Upper lobe of right lung (tissue), 1 donor: ENCODE measurements around the gene ADAMTS18. TPM values are rescaled to one million over a fixed set of nuclear protein-coding genes. Genes with fewer than 3 reads are reported as not detected.

Experiments
- ATAC-seq: fragments of 200-7000 bp; cut with Tn5 transposase; one replicate; pipeline ENCODE4 v1.9.1; 2020; ENCODE audit warnings: mild to moderate bottlenecking, moderate library complexity
- DNase-seq: peaks from one replicate; pipeline ENCODE4 v3.0.0-alpha.2; 2020
- H3K27ac ChIP-seq: fragments of 200-600 bp; one replicate; pipeline ENCODE4 v1.8.0; 2022
- H3K27me3 ChIP-seq: fragments of 200-600 bp; one replicate; pipeline ENCODE4 v1.8.0; 2022; ENCODE audit warnings: mild to moderate bottlenecking
- H3K36me3 ChIP-seq: fragments of 200-600 bp; one replicate; pipeline ENCODE4 v1.8.0; 2022
- H3K4me1 ChIP-seq: fragments of 200-600 bp; one replicate; pipeline ENCODE4 v1.8.0; 2022
- H3K4me3 ChIP-seq: fragments of 200-600 bp; one replicate; pipeline ENCODE4 v1.8.0; 2022; ENCODE audit warnings: mild to moderate bottlenecking
- H3K9me3 ChIP-seq: fragments of 200-600 bp; one replicate; pipeline ENCODE4 v1.8.0; 2022
- intact Hi-C: fragments of 100-400 bp; cut with DNase I; formaldehyde crosslinking; loops from one replicate; pipeline ENCODE4 v1.11.0; 2022
- total RNA-seq: library from RNA; stranded (reverse); fragmentation: NEBNext Ultra II Directional; extraction: Animal tissue kit (Norgen Biotek cat#: 25700); gene quantifications from one replicate; pipeline ENCODE4 v1.2.1, GENCODE V29; 2021
- TF ChIP-seq, protein P1 (sequence below): fragments of 200-600 bp; IDR thresholded peaks from one replicate; pipeline ENCODE4 v1.8.0; 2022; ENCODE audit warnings: antibody characterized with exemption
- donor health status: DM: no; HTN: yes; CAD: no; lungs with severe emphysema.

Gene ADAMTS18
- total RNA-seq, 1 donor from 2014 or later = 0.46 TPM

GRCh38 chr16:77331802-77332586, 102.8 kb downstream of the ADAMTS18 start:
- Histone ChIP-seq H3K27ac (no peak overlapping the region), H3K4me3 (no peak overlapping the region), H3K36me3 (no peaks in the 10 kb centered on the region), H3K4me1 (no peaks in the 10 kb centered on the region), H3K9me3 (no peaks in the 10 kb centered on the region), H3K27me3 (no peaks in the 10 kb centered on the region)
- intact Hi-C loops = no loop called here
- DNase-seq = no peak
- no peak for ATAC-seq
- TF ChIP-seq, protein P1, sequence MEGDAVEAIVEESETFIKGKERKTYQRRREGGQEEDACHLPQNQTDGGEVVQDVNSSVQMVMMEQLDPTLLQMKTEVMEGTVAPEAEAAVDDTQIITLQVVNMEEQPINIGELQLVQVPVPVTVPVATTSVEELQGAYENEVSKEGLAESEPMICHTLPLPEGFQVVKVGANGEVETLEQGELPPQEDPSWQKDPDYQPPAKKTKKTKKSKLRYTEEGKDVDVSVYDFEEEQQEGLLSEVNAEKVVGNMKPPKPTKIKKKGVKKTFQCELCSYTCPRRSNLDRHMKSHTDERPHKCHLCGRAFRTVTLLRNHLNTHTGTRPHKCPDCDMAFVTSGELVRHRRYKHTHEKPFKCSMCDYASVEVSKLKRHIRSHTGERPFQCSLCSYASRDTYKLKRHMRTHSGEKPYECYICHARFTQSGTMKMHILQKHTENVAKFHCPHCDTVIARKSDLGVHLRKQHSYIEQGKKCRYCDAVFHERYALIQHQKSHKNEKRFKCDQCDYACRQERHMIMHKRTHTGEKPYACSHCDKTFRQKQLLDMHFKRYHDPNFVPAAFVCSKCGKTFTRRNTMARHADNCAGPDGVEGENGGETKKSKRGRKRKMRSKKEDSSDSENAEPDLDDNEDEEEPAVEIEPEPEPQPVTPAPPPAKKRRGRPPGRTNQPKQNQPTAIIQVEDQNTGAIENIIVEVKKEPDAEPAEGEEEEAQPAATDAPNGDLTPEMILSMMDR = no peak

DNA sequence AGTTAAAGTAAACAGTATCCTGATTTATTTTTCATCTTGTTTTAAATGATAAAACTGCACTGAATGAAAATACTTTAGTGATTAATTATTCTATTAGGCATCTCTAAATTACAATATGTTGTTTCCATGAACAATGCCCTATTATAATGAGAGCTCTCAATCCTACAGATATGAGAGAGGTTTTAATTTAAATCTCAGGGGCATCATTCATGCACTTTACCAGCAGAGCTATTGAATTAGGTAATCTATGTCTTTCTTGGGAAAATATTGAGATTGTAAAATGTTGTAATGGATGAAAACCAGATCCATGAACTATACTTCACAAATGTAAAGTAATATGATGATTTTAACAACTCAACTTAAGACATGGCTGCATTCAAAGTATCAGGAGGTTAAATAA, 103.8 kb downstream of the ADAMTS18 start:
- no peaks in the 10 kb centered on the region for H3K4me1 ChIP-seq
- no peak overlapping the region for H3K27ac ChIP-seq
- no peak overlapping the region for H3K4me3 ChIP-seq
- ATAC-seq (no peak), DNase-seq (no peak)
- H3K27me3 ChIP-seq = no peaks in the 10 kb centered on the region
- H3K9me3 ChIP-seq = no peaks in the 10 kb centered on the region
- H3K36me3 ChIP-seq = no peaks in the 10 kb centered on the region
- intact Hi-C loops = no loop called here
- TF ChIP-seq, protein P1 = no peak

DNA sequence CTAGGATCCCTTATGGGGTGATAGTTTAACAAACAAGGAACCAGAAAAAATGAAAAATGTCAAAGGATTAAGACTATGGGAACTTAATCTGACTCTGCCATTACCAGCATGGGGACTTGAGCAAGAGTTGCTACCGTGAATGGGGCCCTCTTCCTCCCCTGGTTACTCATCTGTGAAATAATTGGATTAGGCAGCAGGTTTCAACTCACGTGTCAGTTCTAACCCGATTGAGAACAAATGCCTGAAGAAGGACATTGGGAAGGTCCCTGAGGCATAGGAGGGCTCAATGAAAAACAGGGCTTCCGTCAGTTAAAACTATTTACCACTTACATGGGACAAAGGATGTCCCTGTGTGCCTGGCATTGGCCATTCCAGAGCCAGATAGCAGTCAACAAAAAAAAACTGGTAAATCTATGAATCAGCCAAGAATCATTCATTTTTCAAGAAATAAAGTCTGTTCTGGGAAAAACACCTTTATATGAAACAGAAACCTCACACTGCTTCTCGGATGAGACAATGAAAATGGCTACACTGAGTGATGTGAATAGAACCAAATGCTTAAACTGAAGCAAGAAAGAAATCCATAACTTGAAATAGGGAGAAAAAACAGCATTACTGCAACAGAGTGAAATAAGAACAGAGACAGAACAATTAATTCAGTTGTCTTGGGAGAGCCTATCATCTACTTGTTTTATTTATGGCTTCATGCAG, 104.3 kb downstream of the ADAMTS18 start:
- DNase-seq (no peak), ATAC-seq (no peak)
- TF ChIP-seq, protein P1 = no peak
- Histone ChIP-seq H3K4me3 (no peak overlapping the region), H3K27ac (no peak overlapping the region), H3K4me1 (no peaks in the 10 kb centered on the region), H3K36me3 (no peaks in the 10 kb centered on the region), H3K27me3 (no peaks in the 10 kb centered on the region), H3K9me3 (no peaks in the 10 kb centered on the region)
- intact Hi-C loops = no loop called here

GRCh38 chr16:77328768-77329167, 106.1 kb downstream of the ADAMTS18 start:
- no peak for DNase-seq
- intact Hi-C loops = no loop called here
- no peak overlapping the region for H3K27ac ChIP-seq
- ATAC-seq = no peak
- TF ChIP-seq, protein P1 = no peak
- no peak overlapping the region for H3K4me3 ChIP-seq
- H3K36me3 ChIP-seq = no peaks in the 10 kb centered on the region
- no peaks in the 10 kb centered on the region for H3K9me3 ChIP-seq
- no peaks in the 10 kb centered on the region for H3K4me1 ChIP-seq
- H3K27me3 ChIP-seq = no peaks in the 10 kb centered on the region

DNA sequence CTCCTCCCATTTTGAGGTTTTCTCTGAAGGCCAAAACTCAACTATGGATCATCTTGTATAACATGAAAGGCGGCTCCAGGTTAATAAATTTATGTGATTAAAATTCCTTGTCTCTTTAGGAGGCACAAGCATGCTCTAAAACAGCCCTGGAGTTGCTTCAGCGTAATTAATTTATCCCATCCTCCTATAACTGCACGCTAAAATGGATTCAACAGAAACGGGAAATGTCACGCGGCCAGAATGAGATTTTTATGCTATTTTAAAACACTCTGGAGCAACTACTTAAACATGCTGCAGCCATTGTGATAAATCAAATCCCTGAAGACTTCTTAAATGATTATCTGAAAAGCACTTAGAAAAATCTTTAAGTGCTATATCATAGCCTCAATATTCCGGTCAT, 106.6 kb downstream of the ADAMTS18 start:
- intact Hi-C loops = no loop called here
- TF ChIP-seq, protein P1 = no peak
- Histone ChIP-seq H3K4me3 (no peak overlapping the region), H3K27ac (no peak overlapping the region), H3K36me3 (no peaks in the 10 kb centered on the region), H3K27me3 (no peaks in the 10 kb centered on the region), H3K4me1 (no peaks in the 10 kb centered on the region), H3K9me3 (no peaks in the 10 kb centered on the region)
- ATAC-seq (no peak), DNase-seq (no peak)
